GM19193 (cell line): Measurements from ENCODE around the gene SLC22A1.

ENCODE experiments used
- POLR2A ChIP-seq: IDR thresholded peaks from 4 replicates; pipeline ENCODE4 v1.6.1; 2011; ENCODE audit not compliant: insufficient read depth, insufficient read length; ENCODE audit errors: extremely low read depth

Gene SLC22A1

GRCh38 chr6:160121558-160121957 lies at the start of gene SLC22A1:
Gene SLC22A1, plus strand, starts transcription at chr6:160121815. Its CDS starts 121 bp downstream, at chr6:160121936.
- no peak for TF ChIP-seq POLR2A

GRCh38 chr6:160073272-160073671 lies 48.3 kb upstream of the SLC22A1 start:
- TF ChIP-seq POLR2A: no peak

GRCh38 chr6:160076009-160076408 lies 45.6 kb upstream of the SLC22A1 start:
- TF ChIP-seq POLR2A: no peak

DNA sequence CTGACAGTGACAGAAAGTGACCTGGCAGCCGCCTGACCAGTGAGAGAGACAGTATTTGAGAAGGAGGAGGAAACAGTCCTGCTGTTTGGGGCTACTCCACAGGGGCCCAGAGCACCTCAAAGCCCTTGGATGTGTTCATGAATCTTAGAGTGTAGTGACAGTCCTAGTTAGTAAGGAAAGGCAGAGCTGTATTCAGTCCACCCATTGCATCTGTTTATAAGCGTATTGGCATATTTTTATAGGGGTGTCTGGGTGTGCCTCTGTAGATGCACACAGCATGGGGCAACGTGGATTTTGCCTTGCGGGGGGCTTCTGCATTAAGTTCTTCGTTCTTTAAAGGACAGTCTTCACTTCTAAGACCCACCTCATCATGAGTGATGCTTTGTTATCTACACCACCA lies 44.6 kb upstream of the SLC22A1 start:
- no peak for TF ChIP-seq POLR2A

DNA sequence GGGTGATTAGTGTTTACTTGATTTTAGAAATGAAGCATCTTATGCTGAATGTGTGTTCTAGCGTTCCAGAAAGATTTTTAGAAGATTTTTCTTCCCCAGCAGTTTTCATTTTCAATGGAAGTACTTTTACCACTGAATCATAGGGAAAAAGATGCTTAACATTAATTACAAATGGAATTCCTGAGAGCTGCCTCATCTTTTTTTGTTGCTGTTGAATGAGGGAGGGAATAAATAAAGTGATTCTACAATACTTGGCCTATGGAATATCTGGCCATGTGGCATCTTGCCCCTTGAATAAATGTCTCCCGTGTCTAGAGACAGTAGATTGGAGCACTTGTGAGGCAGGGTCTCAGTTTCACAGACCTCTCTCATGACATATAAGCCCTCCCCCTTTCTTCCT lies 44.1 kb upstream of the SLC22A1 start:
- no peak for TF ChIP-seq POLR2A

DNA sequence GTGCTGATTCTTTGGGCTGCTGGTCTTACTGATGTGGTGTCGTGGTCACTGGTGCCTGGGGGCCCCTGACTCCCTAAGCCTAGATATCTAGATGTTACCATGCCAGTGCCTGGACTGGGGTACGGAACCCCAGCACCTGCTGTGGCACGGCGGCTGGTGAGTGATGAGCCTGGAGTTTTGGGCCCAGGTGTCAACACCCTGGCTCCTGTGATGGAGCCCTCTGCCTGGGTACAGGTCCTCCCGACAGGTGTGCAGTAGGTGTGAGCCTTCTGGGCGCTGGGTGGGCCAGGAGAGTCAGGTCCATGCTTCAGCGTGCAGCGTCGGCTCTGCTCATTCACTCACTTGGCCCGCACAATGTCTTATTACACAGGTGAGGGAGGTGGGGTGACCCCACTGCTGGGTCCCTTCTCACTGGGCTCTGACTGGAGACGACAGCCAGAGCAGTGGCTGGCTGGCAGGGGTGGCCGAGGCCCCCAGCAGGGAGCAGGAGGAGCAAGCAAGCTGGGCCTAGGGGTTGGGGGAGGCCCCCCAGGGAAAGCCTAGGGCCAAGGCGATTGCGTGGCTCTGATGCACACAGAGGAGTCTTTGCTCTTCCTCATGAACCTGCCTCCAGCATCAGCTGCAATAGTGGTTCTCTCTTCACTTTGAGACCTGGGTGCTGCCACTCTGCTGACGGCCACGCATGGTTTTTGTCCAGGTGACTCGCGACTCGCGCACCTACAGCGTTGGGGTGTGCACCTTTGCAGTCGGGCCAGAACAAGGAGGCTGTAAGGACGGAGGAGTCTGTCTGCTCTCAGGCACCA lies 42.5 kb upstream of the SLC22A1 start:
- no peak for TF ChIP-seq POLR2A

DNA sequence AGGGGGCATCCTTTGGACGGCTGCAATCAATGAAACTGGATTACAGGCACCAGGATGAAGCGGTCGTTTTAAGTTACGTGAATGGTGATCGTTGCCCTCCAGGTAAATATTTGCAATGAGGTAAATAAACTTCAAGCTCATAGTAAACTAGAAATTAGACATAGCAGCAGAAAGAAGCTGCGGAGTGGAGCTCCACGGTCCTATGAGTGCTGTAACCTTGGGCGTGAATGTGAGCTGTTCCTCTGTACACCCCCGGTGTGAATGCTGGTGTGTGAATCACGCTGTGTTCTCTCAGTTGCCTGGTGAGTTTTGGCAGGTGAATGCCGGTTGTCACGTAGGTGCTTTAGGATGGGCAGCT lies 42.0 kb upstream of the SLC22A1 start:
- TF ChIP-seq POLR2A: no peak

DNA sequence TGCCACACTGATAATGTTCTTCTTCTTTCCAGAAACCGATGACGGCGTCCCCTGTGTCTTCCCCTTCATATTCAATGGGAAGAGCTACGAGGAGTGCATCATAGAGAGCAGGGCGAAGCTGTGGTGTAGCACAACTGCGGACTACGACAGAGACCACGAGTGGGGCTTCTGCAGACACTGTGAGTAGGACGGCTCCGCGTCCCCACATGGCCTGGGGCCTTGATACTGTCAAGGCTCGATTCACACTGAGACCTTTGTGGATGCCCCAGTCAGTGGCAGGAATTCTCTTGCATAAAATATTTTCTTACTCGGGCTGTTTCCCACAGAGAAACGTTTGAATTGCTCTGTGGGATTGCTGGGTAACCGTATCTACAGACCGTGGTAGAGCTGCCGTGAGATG lies 41.5 kb upstream of the SLC22A1 start:
- TF ChIP-seq POLR2A: no peak

- TF ChIP-seq POLR2A: no peak
Measured at GRCh38 chr6:160081398-160081797, 40.2 kb upstream of the SLC22A1 start.

DNA sequence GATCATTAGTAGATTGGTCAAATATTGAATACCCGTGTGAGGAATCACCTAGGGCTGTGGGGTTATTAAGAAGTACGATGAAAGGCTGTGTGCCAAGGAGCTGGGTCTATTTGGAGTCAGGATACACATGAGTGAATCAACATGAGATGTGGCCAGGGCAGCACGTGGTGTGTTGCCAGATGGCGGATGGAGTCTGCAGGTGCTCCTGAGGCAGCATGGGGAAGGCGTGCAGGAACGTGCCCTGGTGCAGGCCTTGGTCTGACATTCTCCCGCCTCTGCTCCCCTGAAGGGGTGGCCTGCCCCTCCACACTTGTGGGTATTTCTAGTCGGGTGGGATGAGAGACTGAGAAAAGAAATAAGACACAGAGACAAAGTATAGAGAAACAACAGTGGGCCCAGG lies 39.0 kb upstream of the SLC22A1 start:
- TF ChIP-seq POLR2A: no peak

- no peak for TF ChIP-seq POLR2A
Measured at GRCh38 chr6:160084198-160084776, 37.3 kb upstream of the SLC22A1 start.

DNA sequence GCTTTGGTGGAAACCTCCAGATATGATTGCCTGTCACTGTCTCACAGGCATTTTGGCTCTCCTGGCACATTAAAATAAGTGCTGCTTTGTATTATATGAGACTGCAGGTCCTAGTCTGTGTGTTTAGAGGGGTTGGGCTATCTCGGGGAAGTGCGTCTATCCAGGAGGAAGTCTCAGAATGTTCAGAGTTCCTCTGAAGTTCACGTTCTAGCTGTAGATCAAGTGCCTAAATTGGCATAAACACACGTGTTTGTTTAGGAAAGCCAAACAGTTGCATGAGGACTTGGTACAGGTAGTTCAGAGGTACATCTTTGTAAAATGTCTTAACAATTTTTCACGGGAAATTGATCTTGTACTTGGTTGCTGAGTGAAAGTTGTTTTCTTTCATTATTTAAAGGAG lies 36.4 kb upstream of the SLC22A1 start:
- no peak for TF ChIP-seq POLR2A

DNA sequence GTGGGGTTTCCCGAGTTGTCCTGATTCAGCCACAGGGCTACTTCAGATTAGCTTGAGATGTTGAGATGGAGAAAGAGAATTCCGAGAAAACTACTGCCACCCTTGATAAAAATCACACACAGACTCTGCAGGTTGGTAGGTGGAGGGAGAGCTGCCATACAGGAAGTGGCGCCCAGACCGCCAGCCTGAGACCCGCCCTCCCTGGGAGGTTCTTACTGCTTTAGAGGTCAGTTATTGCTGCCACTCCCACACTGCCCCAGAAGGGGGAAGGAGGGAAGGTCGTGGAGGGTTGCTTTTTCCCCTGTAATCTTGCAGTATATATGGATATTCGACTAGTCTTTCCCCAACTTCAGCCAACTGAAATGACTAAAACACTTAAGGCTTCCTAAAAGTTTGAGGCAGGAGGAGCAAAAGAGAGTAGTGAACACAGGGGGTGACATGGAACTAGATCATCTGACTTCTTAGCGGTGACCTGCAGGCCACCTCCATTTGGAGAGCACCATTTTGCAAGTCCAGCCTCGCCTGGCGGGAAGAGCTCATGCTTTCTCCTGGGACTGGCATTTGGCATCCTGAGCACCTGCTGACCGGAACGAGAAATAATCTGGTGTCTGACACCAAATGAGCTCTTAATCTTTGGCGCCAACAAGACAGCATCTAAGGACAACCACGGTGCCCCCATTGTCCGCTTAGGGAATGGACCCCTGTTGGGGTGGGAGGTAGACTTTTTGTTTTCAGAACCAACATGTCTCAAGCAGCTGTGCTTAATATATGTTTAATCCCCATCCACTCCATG lies 35.7 kb upstream of the SLC22A1 start:
- TF ChIP-seq POLR2A: no peak

DNA sequence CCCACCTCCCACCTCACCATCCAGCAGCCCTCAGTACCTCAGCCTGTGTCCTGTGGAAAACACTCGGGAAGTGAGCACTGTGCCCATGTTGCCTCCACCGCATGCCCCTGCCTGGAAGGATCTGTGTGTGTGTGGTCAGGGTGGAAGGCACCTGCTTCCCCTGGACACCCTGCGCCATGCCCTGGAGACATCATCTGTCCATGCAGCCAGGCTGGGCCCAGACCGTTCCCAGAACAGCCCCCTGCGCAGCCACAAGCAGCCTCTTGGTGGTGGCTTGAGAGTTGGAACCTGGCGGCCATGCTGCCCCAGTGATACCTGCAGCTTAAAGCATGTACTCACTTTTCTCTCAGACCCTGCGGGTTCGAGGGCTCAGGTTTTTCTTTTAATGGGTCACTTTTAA lies 34.9 kb upstream of the SLC22A1 start:
- no peak for TF ChIP-seq POLR2A

DNA sequence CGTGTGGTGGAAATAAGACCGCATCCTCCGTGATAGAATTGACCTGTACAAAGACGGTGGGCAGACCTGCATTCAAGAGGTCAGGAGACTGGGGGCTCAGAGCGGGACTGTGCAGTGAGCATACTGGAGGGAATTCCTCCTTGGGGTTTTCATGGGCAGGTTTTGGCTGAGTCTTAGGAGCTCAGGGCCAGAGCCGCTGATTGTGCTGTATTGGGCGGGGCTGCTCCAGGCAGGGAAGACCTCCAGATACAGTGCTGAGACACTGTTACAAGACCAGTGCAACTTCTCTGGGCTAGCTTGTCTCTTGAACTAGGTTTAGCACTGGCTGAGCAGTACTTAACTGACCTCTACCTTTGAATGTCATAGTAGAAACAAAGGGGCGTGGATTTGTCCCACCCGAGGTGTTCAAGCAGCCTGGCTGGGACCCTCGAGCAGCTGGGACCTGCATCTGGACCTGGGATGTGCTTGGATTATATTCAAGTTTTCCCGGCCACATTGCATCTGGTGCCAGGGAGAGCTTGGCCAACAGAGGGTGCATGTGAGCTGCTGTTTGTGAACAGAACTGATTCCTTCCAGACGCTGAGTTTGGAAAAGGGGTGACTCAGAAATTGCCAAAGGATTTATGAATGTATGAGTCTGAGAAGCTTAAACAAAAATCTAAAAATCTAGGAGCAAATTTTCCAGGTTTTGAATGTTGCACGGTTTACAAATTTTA lies 33.4 kb upstream of the SLC22A1 start:
- TF ChIP-seq POLR2A: no peak

DNA sequence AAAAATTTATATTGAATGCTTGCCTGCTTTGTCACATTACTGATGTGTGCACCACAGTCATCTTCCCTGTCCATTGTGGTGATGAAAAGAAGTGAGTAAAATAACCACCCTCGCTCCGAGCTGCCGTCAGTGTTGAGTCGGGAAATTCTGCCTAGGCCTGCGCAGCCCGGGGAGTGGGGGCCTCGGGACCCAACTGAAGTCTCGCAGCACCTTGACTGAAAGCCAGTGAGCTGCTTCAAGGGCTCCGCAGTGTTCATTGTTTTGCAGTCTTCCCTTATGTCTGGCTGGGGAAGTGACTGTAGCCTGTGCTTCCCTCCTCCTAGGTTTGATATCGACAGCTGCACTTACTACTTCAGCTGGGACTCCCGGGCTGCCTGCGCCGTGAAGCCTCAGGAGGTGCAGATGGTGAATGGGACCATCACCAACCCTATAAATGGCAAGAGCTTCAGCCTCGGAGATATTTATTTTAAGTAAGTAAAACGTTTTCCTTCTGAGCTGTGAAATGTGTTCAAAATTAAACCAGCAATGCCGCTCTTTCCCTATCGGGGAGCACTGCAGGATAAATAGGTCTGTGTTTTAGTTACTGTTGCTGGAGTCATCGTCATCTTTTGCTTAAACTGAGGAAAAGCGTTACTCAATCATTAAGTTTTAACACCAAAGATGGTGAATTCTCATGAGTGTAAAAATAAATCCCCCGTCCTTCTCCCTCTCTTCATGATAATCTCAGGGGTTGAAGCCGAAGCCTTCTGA lies 32.7 kb upstream of the SLC22A1 start:
- no peak for TF ChIP-seq POLR2A
